Esophagus (tissue), 2 donors: ENCODE data around the gene METRNL. TPM values are rescaled to one million over a fixed set of nuclear protein-coding genes. Genes with fewer than 3 reads are reported as not detected.

Source experiments
- H3K27ac ChIP-seq, 2 donors: one replicate each; pipeline ENCODE4 v1.5.1; 2013; ENCODE audit warnings: low read depth in 2 of 2, mild to moderate bottlenecking in 2 of 2, inconsistent platforms in 1 of 2, low read length in 1 of 2, moderate library complexity in 1 of 2
- H3K27me3 ChIP-seq, 2 donors: one replicate each; pipeline ENCODE4 v1.6.1; 2013; ENCODE audit warnings: low read length in 2 of 2, control low read depth in 1 of 2, mild to moderate bottlenecking in 1 of 2; ENCODE audit not compliant: insufficient read depth in 2 of 2, control insufficient read depth in 1 of 2
- H3K36me3 ChIP-seq, 2 donors: one replicate each; pipeline ENCODE4 v1.6.1; 2013; ENCODE audit warnings: low read length in 1 of 2; ENCODE audit not compliant: control insufficient read depth in 2 of 2, insufficient read depth in 2 of 2
- H3K4me1 ChIP-seq, 2 donors: one replicate each; pipeline ENCODE4 v1.6.1; 2013; ENCODE audit warnings: low read length in 1 of 2; ENCODE audit not compliant: control insufficient read depth in 2 of 2, insufficient read depth in 2 of 2
- H3K4me3 ChIP-seq, 2 donors: one replicate each; pipeline ENCODE4 v1.5.1; 2013; ENCODE audit warnings: low read length in 2 of 2, mild to moderate bottlenecking in 2 of 2, low read depth in 1 of 2, moderate library complexity in 1 of 2
- H3K9me3 ChIP-seq, 2 donors: one replicate each; pipeline ENCODE4 v1.6.1; 2013; ENCODE audit warnings: mild to moderate bottlenecking in 2 of 2, low read depth in 1 of 2, low read length in 1 of 2, moderate library complexity in 1 of 2; ENCODE audit not compliant: control insufficient read depth in 2 of 2, insufficient read depth in 1 of 2
- whole genome bisulfite sequencing, 2 donors: extraction: QIAGEN DNeasy Blood & Tissue Kit; methylation state at CpG; one replicate each; pipeline ENCODE4 v1.1.7; 2013; 5-methylcytosine and 5-hydroxymethylcytosine counted together
- polyA plus RNA-seq, 2 donors: library from polyadenylated mRNA; stranded (reverse); fragments of 200-250 nt; gene quantifications; one replicate each; pipeline ENCODE4 v1.2.3, GENCODE V29; 2013
- donor health status: healthy with polysubstance abuse.
- donor health status: Bipolar disorder and iron deficiency.

METRNL gene
- polyA plus RNA-seq, 2 donors: 143 to 169 TPM

DNA sequence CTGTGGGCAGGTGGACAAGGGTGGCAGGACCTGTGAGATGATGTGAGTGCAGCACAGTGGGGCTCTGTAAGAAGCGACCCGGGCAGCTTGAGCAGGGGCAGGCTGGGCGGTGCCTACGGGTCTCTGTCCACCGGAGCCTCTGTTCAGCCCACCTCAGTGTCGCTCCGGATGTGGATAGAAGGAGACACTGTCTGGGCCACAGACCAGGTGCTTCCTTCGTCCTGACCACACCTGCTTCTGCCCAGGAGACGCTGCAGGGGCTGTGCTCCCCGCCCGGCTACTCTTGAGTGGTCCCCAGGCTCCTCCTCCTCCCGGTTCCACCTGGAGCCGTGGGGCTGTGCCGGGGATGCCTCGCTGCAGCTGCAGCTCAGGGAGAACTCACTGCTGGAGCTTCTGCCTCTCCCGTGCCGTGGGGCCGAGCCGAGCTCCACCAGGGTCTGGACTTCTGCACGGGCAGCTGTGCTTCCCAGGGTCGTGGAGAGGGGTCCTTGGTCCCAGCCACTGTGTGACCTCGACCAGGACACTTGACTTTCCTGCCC lies 21.5 kb downstream of the METRNL start:
- Histone ChIP-seq H3K27ac (peak overlapping the region; percentile 34 to 63), H3K27me3 (no peaks in the 10 kb centered on the region), H3K4me3 (no peak overlapping the region), H3K9me3 (peaks cover 0 to 3% of the 10 kb centered on the region in 2 donors), H3K36me3 (peaks cover 2 to 7% of the 10 kb centered on the region in 2 donors), H3K4me1 (peaks cover 7 to 40% of the 10 kb centered on the region in 2 donors)
- WGBS, 2 donors: 27 to 36% methylated on average over 22 of the region's 22 CpGs

DNA sequence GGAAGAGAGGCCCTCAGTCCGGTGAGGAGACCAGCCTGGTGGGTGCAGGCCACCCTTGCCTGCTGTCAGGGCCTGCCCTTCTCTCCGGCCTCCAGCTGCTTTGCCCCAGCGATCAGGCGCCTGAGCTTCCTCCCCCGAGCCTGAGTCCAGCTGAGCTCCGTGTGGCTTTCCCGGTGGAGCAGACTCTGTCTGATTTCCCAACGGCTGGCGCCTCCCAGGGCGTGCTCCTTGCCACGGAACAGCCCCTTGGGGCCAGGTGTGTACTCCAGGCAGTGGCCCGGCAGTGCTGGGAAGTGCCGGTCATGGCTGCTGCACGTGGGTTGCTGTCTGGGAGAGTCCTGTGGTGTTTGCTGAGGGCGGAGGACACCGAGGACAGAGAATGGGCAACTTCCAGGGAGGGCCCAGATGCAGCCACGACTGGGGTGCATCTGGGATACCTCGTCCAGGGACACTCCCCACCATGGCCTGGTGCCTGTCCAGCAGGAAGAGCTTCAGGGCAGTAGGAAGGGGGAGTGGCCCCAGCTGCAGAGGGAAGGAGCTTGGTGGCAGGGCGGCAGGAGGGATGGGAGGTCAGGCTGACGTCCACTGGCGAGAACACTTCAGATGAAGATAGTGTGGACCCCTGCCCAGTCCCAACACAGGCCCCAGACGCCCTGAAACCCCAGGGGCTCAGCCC lies 22.5 kb downstream of the METRNL start:
- Histone ChIP-seq H3K4me1 (peaks cover 7 to 31% of the 10 kb centered on the region in 2 donors), H3K9me3 (no peaks in the 10 kb centered on the region), H3K27me3 (no peaks in the 10 kb centered on the region), H3K27ac (peak overlapping the region; percentile 63 to 71), H3K36me3 (no peaks in the 10 kb centered on the region), H3K4me3 (no peak overlapping the region)
- WGBS, 2 donors: 42 to 47% methylated on average over 20 to 22 of the region's 22 CpGs

DNA sequence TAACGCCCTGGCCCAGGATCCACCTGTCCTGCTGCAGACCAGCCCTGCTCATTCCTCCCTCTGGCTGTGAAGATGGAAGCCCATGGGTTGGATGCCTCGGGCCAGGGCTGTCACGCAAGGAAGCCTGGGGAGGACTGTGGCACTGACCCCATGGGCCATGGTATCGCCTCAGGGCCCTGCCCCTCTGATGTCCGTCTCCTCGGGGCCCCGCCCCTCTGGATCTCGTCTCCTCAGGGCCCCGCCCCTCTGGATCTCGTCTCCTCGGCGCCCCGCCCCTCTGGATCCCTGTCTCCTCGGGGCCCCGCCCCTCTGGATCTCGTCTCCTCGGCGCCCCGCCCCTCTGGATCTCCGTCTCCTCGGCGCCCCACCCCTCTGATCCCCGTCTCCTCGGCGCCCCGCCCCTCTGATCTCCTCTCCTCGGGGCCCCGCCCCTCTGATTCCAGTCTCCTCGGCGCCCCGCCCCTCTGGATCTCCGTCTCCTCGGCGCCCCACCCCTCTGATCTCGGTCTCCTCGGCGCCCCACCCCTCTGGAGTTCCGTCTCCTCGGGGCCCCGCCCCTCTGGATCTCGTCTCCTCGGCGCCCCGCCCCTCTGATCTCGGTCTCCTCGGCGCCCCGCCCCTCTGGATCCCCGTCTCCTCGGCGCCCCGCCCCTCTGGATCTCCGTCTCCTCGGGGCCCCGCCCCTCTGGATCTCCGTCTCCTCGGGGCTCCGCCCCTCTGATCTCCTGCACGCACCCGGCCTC lies 24.0 kb downstream of the METRNL start:
- H3K9me3 ChIP-seq: no peaks in the 10 kb centered on the region
- H3K27me3 ChIP-seq: no peaks in the 10 kb centered on the region
- peaks cover 7 to 30% of the 10 kb centered on the region in 2 donors for H3K4me1 ChIP-seq
- no peak overlapping the region for H3K4me3 ChIP-seq
- WGBS, 2 donors: 51 to 87% methylated on average over 40 to 49 of the region's 60 CpGs
- no peaks in the 10 kb centered on the region for H3K36me3 ChIP-seq
- peak overlapping the region in 1 of 2 donors; percentile 54 for H3K27ac ChIP-seq

DNA sequence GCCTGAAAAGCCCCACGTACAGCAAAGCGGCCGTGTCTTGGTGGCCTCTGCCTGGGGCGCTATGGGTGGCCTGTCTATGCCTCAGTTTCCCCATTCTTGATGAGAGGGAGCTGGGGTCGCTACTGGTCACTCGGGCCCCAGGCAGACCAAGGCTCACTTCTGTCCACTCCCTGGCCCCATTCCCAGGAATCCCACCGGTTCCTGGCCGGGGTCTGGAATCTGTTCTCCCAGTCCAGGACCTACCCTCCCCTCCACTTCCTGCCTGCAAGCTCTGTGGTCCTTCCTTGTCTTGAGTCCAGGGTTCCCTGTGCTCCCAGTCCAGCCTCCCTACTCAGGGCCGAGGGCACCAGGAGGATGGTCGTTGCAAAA lies 24.5 kb downstream of the METRNL start:
- H3K4me1 ChIP-seq: peaks cover 6 to 25% of the 10 kb centered on the region in 2 donors
- no peak overlapping the region for H3K4me3 ChIP-seq
- peak overlapping the region in 1 of 2 donors; percentile 44 for H3K27ac ChIP-seq
- H3K9me3 ChIP-seq: no peaks in the 10 kb centered on the region
- WGBS, 2 donors: 66 to 86% methylated on average over 10 of the region's 10 CpGs
- H3K27me3 ChIP-seq: no peaks in the 10 kb centered on the region
- no peaks in the 10 kb centered on the region for H3K36me3 ChIP-seq

DNA sequence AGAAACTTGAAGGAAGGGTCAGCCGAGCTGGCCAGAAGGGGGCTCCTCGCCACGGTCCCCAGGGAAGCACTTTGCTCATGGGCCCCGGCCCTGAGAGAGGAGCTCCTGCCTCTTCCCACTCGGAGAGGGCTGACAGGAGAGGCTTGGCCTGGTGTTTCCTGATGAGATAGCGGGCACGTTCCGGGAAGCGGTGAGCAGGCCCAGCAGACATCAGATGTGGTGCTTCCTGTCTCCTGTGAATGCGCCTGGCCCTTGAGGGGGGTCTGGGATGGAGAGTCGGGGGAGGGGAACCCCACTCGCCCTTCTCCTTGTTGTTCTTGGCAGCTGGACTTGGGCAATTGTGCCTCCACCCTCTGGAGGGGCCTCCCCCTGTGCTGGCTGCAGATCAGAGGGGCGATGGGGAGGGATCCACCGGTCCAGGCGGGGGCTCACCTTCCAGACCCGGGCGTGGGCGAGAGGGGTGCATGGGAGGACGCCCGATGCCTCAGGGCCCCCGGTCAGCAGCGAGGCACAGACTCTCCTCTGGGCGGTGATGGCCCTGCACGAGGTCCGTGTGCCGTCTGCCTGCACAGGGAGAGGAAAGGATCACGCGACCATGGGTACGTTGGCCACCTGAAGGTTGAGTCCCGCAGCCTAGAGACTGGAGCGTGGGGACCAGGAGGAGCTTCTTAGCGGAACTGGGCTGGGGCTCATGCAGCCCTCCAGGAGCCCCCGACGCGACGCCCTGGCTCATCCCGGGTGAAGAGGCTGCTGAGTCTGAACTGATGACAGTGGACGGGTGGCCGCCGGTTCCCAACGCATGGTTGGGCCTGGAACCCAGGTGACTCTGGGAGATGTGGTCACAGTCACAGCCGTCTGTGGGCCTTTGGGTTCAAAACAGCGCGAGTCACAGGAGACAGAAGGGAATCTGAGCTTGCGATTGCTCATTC lies 25.4 kb downstream of the METRNL start:
- no peaks in the 10 kb centered on the region for H3K27me3 ChIP-seq
- 79 to 82% methylated on average over 45 of the region's 45 CpGs for WGBS, 2 donors
- H3K9me3 ChIP-seq: no peaks in the 10 kb centered on the region
- H3K27ac ChIP-seq: no peak overlapping the region
- no peak overlapping the region for H3K4me3 ChIP-seq
- no peaks in the 10 kb centered on the region for H3K36me3 ChIP-seq
- peaks cover 5 to 22% of the 10 kb centered on the region in 2 donors for H3K4me1 ChIP-seq

DNA sequence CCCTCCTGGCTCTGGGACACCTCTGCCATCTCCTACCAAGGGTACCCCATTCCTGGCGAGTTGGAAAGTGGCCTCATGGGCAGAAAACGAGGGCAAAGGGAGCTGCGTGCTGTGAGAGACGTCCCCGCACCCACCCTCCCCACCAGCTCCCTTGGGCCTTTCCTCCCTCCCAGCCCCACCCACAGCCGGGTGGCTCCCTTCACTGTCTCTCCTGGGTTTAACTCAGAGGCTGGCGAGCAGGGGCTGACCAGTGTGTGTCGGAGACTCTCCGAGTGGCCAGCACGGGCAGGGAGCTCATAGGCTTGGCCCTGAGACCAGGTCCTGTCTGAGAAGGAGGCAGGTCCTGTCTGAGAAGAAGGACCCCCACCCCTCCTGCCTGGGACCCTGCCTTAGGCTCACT lies 26.1 kb downstream of the METRNL start:
- Histone ChIP-seq H3K4me1 (peaks cover 5 to 24% of the 10 kb centered on the region in 2 donors), H3K4me3 (no peak overlapping the region), H3K9me3 (no peaks in the 10 kb centered on the region), H3K36me3 (no peaks in the 10 kb centered on the region), H3K27ac (no peak overlapping the region), H3K27me3 (no peaks in the 10 kb centered on the region)
- WGBS, 2 donors: 61 to 67% methylated on average over 10 of the region's 10 CpGs

DNA sequence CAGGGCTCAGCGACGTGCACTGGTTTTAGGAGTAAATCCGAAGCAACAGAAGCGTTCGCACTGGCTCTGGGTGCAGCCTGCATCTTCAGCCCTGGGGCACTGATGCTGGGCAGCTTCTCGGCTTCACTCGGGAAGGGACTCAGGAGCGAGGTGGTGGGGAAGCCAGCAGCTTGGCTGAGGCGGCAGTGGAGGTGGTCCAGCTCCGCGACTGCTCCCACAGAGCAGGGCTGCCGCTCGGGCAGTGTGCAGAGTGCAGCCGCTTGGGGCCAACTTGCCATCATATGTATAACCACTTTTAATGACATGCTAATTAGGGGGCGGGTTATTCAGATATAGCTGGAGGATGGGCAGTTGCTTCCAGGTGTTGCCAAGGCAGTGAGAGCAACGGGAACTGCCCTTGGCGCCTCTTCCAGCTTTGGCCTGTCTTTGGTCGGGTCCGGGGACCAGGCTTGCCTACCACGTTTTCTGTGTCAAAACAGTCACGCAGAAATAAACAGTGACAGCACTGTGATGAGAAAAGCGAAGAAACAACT lies 26.7 kb downstream of the METRNL start:
- H3K4me3 ChIP-seq: no peak overlapping the region
- 61 to 63% methylated on average over 22 of the region's 22 CpGs for WGBS, 2 donors
- no peaks in the 10 kb centered on the region for H3K36me3 ChIP-seq
- no peaks in the 10 kb centered on the region for H3K27me3 ChIP-seq
- H3K9me3 ChIP-seq: no peaks in the 10 kb centered on the region
- peaks cover 5 to 21% of the 10 kb centered on the region in 2 donors for H3K4me1 ChIP-seq
- no peak overlapping the region for H3K27ac ChIP-seq

DNA sequence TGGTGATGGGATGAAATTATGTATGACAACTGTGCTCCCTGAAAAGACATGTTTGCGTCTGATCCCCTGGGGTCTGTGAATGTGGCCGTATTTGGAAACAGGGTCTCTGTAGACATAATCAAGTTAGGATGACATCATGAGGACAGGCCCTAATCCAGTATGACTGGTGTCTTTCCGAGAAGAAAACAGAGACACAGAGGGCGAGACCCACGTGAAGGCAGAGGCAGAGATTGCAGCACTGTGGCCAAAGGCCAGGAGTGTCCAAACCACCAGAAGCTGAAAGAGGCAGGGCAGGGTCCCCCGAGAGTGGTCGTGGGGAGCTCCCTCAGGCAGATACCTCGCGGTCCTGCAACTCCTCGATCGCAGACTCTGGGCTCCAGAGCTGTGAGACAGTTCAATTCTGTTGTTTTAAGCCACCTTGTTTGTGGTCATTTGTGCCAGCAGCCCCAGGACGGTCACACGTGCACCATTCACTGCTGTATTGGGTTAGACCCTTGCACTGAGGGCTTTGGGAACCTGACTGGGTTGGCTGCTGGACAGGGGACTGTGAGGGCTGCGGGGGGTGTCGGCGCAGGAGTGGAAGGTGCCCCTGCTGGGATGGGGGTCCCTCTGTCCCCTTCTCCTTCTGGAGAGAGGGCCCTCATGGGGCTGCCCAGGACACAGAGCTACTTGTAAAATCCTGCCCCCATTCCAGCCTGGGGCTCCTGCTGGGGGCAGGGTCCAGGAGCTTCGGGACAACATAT lies 27.7 kb downstream of the METRNL start:
- Histone ChIP-seq H3K9me3 (no peaks in the 10 kb centered on the region), H3K4me1 (peaks cover 5 to 12% of the 10 kb centered on the region in 2 donors), H3K27ac (no peak overlapping the region), H3K27me3 (no peaks in the 10 kb centered on the region), H3K36me3 (no peaks in the 10 kb centered on the region), H3K4me3 (no peak overlapping the region)
- 71% methylated on average over 17 of the region's 17 CpGs for WGBS, 2 donors
